Measurements from ENCODE around the gene ADAMTS2.

ADAMTS2 gene

DNA sequence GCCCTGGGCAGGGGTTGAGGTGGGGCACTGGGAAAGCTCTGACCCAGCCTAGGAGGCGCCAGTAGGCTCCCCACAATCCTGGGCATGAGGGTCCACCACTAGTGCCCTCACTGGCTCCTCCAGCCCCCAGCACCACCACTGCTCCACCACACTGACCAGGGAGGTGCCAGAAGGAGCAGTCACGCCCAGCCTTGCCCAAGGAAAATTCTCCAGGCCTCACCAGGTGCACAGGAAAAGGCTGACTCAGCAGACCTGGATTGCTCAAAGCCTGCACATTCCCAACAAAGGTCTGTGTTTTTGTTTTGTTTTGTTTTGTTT, 222.2 kb downstream of the ADAMTS2 start:
- no peak overlapping the region for H3K4me3 ChIP-seq (ENCODE audit: low read depth, low read length)
- TF ChIP-seq, protein P1, sequence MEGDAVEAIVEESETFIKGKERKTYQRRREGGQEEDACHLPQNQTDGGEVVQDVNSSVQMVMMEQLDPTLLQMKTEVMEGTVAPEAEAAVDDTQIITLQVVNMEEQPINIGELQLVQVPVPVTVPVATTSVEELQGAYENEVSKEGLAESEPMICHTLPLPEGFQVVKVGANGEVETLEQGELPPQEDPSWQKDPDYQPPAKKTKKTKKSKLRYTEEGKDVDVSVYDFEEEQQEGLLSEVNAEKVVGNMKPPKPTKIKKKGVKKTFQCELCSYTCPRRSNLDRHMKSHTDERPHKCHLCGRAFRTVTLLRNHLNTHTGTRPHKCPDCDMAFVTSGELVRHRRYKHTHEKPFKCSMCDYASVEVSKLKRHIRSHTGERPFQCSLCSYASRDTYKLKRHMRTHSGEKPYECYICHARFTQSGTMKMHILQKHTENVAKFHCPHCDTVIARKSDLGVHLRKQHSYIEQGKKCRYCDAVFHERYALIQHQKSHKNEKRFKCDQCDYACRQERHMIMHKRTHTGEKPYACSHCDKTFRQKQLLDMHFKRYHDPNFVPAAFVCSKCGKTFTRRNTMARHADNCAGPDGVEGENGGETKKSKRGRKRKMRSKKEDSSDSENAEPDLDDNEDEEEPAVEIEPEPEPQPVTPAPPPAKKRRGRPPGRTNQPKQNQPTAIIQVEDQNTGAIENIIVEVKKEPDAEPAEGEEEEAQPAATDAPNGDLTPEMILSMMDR (IDR thresholded peaks at IDR 0.05): no peak
- no peak overlapping the region for H3K27ac ChIP-seq

DNA sequence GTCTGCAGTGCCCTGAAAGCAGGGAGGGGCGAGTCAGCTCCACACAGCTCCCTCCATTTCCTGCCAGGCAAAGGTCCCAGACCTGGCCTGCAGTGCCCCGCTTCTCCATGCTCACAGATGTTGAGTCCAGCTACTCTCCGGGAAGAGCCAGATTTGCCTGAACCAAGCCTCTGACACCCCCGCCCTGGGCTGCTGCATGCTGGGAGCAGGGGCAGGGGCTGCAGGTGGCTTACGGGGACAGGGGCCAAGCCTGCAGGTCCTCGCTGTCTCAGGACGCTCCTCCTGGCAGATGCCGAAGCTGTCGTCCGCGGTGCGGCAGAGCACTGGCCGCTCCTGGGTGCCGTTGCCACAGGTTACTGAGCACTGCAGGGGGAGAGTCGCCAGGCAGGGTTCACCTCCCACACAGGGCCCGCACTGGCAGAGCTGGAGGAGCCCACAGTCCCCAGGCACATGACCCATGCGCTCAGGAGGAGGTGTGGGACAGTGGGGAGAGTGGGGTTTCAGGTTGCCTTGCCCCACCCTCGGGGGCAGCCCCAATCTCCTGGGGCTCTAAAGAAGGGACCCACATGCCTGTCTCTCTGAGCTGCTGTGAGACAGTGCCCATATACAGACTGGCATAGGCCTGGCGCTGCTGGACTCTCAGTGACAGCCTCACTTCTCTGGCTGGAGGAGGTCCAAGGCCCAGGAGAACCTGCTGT, 222.7 kb downstream of the ADAMTS2 start:
- H3K4me1 ChIP-seq: no peaks in the 10 kb centered on the region
- H3K9ac ChIP-seq: no peak overlapping the region
- no peak overlapping the region for H3K4me2 ChIP-seq (ENCODE audit: low read length)
- no peak overlapping the region for H2AFZ ChIP-seq
- H3K27me3 ChIP-seq (ENCODE audit: control insufficient read depth, insufficient read depth, low read length): no peaks in the 10 kb centered on the region
- TF ChIP-seq, protein P1 (IDR thresholded peaks at IDR 0.05): no peak
- no peaks in the 10 kb centered on the region for H3K36me3 ChIP-seq (ENCODE audit: control insufficient read depth, insufficient read depth, low read length)
- H3K9me3 ChIP-seq (ENCODE audit: control insufficient read depth, low read length): no peaks in the 10 kb centered on the region
- H3K4me3 ChIP-seq (ENCODE audit: low read depth, low read length): no peak overlapping the region
- H3K27ac ChIP-seq: no peak overlapping the region
- no peaks in the 10 kb centered on the region for H3K79me2 ChIP-seq

More for the DNA sequence above, 222.2 kb downstream of the ADAMTS2 start:
- no peaks in the 10 kb centered on the region for H3K27me3 ChIP-seq (ENCODE audit: control insufficient read depth, insufficient read depth, low read length)
- no peaks in the 10 kb centered on the region for H3K36me3 ChIP-seq (ENCODE audit: control insufficient read depth, insufficient read depth, low read length)
- H3K79me2 ChIP-seq: no peaks in the 10 kb centered on the region
- no peak overlapping the region for H3K9ac ChIP-seq
- no peak overlapping the region for H2AFZ ChIP-seq
- no peaks in the 10 kb centered on the region for H3K4me1 ChIP-seq
- H3K9me3 ChIP-seq (ENCODE audit: control insufficient read depth, low read length): no peaks in the 10 kb centered on the region
- H3K4me2 ChIP-seq (ENCODE audit: low read length): no peak overlapping the region

DNA sequence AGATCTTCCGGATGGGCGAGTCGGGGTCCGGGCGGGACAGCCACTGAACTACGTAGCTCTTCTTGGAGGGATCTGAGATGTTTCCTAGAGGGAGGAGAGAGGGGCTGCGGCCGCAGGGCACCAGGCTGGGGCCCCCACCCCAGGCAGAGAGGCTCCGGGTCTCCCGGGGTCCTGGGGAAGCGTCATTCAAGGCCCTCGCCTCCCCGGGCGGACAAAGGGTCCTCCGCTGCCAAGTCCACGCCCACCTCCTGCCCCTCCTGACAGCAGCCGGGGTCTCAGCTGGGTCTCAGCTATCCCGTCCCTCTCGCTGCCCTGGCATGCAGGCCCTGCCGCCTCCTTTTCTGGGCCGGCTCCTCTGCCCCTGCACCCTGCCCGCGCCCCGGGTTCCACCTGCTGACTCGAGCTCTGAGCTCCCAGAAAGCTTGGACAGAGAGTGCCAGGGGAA, 223.6 kb downstream of the ADAMTS2 start:
- no peak overlapping the region for H2AFZ ChIP-seq
- no peak overlapping the region for H3K9ac ChIP-seq
- no peaks in the 10 kb centered on the region for H3K9me3 ChIP-seq (ENCODE audit: control insufficient read depth, low read length)
- no peaks in the 10 kb centered on the region for H3K27me3 ChIP-seq (ENCODE audit: control insufficient read depth, insufficient read depth, low read length)
- H3K4me3 ChIP-seq (ENCODE audit: low read depth, low read length): no peak overlapping the region
- H3K4me2 ChIP-seq (ENCODE audit: low read length): no peak overlapping the region
- TF ChIP-seq, protein P1 (IDR thresholded peaks at IDR 0.05): no peak
- H3K4me1 ChIP-seq: no peaks in the 10 kb centered on the region
- no peaks in the 10 kb centered on the region for H3K36me3 ChIP-seq (ENCODE audit: control insufficient read depth, insufficient read depth, low read length)
- no peaks in the 10 kb centered on the region for H3K79me2 ChIP-seq
- H3K27ac ChIP-seq: no peak overlapping the region

DNA sequence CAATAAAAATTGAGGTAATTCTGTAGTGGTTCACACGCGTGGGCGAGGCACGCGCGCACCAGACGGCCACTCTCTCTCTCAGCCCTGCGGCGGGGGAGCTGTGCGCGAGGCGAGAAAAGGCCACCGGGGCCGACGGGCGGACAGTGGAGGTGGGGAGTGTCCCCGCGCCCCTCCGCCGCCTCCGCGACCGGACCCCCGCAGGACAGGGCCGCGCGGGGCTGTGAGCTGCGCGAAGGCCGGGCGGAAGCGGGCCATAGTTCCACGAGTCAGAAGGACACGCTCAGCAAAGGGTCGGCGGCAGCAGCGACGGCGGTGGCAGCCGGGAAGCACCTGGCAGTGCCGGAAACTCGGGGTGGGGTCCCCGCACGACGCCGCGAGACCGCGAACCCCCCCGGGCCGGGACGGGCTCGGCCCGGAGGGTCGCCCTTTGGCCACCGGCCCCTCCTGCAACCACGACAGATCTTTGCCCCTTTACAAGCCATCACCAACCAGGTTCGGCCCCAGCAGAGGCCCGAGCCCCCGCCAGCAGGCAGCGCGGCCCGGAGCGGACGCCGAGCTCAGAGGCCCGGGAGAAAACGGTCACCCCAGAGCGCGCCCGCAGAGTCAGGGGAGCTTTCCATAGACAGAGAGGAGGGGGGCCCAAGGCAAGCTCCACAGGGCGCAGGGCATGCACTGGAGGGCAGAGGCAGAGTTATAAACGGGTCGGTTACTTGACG, 224.2 kb downstream of the ADAMTS2 start:
- no peaks in the 10 kb centered on the region for H3K9me3 ChIP-seq (ENCODE audit: control insufficient read depth, low read length)
- no peaks in the 10 kb centered on the region for H3K36me3 ChIP-seq (ENCODE audit: control insufficient read depth, insufficient read depth, low read length)
- TF ChIP-seq, protein P1 (IDR thresholded peaks at IDR 0.05): no peak

More for the DNA sequence above, 224.2 kb downstream of the ADAMTS2 start:
- no peaks in the 10 kb centered on the region for H3K79me2 ChIP-seq
- no peak overlapping the region for H3K27ac ChIP-seq
- H3K4me2 ChIP-seq (ENCODE audit: low read length): no peak overlapping the region
- no peaks in the 10 kb centered on the region for H3K4me1 ChIP-seq
- no peak overlapping the region for H3K4me3 ChIP-seq (ENCODE audit: low read depth, low read length)
- no peak overlapping the region for H2AFZ ChIP-seq
- no peak overlapping the region for H3K9ac ChIP-seq
- H3K27me3 ChIP-seq (ENCODE audit: control insufficient read depth, insufficient read depth, low read length): no peaks in the 10 kb centered on the region
